ENCODE results near the gene ATP10B.

DNA sequence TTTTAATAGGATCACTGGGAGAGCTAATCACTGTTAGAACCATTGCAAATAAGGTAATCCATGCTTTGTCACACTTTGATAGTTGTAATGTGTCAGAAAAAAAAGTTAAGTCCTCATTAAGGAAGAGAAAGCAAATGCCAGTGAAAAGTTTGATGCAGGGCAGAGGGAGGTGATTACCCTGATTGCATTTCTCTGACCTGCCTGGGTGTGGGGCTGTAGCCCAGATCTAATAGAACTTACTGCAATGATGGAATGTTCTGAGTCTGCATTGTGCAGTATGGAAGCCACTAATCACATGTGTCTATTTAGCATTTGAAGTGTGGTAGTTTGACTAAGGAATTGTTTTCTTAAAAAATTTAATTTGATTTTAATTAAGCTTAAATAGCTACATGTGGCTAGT is 202.7 kb downstream of the ATP10B start:
- TF ChIP-seq, protein P1, sequence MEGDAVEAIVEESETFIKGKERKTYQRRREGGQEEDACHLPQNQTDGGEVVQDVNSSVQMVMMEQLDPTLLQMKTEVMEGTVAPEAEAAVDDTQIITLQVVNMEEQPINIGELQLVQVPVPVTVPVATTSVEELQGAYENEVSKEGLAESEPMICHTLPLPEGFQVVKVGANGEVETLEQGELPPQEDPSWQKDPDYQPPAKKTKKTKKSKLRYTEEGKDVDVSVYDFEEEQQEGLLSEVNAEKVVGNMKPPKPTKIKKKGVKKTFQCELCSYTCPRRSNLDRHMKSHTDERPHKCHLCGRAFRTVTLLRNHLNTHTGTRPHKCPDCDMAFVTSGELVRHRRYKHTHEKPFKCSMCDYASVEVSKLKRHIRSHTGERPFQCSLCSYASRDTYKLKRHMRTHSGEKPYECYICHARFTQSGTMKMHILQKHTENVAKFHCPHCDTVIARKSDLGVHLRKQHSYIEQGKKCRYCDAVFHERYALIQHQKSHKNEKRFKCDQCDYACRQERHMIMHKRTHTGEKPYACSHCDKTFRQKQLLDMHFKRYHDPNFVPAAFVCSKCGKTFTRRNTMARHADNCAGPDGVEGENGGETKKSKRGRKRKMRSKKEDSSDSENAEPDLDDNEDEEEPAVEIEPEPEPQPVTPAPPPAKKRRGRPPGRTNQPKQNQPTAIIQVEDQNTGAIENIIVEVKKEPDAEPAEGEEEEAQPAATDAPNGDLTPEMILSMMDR (IDR thresholded peaks at IDR 0.05) = peak in 2 of 4 donors; percentile 18 to 43
- no peak for TF ChIP-seq POLR2A (IDR thresholded peaks at IDR 0.05)
